Right ventricle myocardium inferior (tissue), 1 donor: ENCODE data around the gene FGGY. TPM values are rescaled to one million over a fixed set of nuclear protein-coding genes. Genes with fewer than 3 reads are reported as not detected.
"Not testable (repeated sequence)": the region's sequence is repeated elsewhere in the genome, so short reads cannot be mapped to it uniquely, and the experiment has no call there.

Experiments used
- ATAC-seq: fragments of 200-7000 bp; cut with Tn5 transposase; one replicate; pipeline ENCODE4 v1.9.1; 2020; ENCODE audit warnings: mild to moderate bottlenecking, moderate library complexity
- DNase-seq: peaks from one replicate; pipeline ENCODE4 v3.0.0; 2021; ENCODE audit errors: missing footprints
- intact Hi-C: fragments of 100-400 bp; cut with DNase I; formaldehyde crosslinking; loops from one replicate; pipeline ENCODE4 v1.11.0; 2022
- total RNA-seq: library from RNA; stranded (reverse); fragmentation: NEBNext Ultra II Directional; extraction: Animal tissue kit (Norgen Biotek cat#: 25700); gene quantifications from one replicate; pipeline ENCODE4 v1.2.1, GENCODE V29; 2021
- donor health status: DM: no; HTN: yes; CAD: no; lungs with severe emphysema.

Gene FGGY
- total RNA-seq, 1 donor from 2014 or later: 28.5 TPM

DNA sequence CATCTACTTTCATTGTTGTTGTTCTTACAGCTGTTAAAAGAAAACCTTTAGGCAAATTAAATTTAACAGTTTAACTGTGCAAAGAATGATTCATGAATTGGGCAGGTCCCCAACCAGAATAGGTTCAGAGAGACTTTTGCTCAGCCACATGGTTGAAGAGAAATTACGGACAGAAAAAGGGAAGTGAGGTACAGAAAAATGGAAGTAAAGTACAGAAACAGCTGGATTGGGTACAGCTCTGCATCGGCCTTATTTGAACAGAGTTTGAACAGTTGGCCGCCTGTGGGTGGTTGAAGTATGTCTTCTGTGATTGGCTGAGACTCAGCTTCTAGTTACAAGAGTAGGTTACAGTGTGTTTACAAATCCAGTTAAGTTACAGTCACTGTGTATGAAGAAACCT lies 210.1 kb downstream of the FGGY start:
- peak; percentile 63 for DNase-seq
- intact Hi-C loops: no loop called here
- peak; percentile 63 for ATAC-seq

DNA sequence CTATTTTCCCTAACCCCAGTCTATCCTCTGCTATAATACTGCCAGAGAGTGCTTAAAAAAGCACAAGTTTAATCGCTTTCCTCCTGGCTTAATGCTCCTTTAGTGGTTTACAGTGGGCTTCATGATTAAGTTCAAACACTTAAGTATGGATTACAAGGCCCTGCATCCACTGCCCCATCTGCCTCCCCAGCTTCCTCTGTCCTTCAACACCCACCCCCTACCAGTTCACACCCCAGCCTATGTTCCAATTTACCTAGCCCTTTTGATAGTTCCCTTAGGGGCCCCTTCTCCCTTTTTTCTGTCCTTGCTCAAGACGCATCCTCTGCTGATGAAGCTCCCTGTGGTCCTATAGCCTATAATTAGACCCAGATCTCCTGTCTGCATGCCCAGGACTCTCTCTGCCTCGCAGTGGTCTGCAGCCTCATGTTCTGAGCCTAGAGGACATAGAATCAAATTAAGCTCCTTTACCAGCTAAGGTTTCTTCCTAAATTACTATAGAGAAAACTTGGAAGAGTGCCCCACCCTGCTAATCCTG lies 212.5 kb downstream of the FGGY start:
- ATAC-seq: no peak
- intact Hi-C loops: no loop called here

DNA sequence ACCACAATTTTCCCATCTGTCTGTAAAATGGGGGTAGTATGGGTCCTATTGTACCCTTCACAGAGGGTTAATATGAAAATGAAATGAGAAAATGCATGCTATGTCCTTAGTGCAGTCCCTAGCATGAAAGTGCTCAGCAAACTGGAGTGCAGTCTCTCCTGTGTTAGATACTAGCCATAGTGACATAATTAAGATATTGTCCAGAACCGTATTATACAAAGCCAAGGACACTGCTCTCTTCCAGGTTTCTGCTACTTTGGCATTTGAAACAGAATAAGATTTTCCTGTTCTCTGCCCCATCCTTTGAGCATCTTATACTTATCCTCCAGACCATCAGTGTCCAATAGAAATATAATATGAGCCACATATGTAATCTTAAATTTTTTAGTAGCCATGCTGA lies 213.4 kb downstream of the FGGY start:
- DNase-seq: no peak
- ATAC-seq: no peak
- intact Hi-C loops: no loop called here

More for the DNA sequence above, 212.5 kb downstream of the FGGY start:
- no peak for DNase-seq

DNA sequence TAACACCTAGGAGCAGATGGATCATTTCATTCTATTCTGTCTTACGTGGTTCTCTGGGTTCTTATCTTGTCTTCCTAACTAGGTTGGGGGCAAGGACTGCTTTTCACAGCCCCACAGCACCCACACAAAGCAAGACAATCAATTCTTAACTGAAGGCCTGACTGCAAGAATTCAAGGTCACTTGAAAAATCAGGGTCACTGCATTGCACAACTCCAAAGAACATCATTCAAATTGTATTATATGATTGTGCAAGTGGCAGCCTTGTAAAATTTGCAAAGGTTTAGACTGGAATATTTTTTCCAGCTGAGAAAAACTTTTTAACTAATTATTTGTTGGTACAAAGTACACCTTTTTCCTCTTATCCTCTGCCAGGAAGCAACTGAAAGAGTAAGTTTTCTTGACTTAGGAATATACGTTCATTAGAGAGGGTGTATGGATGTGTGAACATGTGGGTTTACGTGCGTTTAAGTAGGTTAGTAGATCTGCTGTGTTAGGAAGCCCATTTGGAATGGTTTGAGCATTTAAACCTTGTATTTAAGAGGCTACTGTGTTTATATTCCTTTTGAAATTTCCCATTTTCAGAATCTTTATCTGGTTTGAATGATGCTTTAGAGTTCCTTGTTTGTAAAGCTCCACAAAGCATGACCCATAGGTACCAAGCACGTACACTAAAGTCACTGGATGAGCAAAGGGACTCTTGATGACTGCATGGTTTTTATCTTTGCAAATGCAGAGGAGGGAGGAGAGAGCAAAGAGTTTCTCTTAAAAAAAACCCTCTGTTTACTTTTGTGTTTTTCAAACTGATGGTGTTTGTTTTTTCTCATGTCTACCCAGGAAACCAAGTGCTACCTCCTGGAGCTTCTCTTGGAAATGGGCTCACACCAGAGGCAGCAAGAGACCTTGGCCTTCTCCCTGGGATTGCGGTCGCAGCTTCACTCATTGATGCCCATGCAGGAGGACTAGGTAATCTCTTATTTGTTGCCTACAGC lies 214.9 kb downstream of the FGGY start:
- ATAC-seq (no peak), DNase-seq (no peak)
- intact Hi-C loops: no loop called here

DNA sequence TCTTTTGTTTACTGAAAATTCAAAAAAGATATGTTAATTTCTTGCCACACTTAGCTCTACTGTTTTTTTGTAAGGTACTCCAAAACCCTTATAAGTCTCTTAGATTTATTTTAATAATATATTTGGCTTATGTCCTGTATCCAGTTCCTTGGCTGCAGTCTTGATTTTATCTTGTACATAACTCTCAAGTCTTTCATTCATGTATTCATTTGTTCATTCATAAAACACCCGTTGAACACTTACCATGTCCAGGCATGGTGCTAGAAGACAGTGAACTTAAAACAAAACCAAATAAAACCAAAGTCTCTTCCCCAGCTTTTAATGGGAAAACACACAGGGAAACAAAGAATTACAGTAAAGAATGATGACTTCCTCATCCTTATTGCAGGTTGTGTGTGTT lies 215.8 kb downstream of the FGGY start:
- no peak for ATAC-seq
- intact Hi-C loops: no loop called here
- no peak for DNase-seq

DNA sequence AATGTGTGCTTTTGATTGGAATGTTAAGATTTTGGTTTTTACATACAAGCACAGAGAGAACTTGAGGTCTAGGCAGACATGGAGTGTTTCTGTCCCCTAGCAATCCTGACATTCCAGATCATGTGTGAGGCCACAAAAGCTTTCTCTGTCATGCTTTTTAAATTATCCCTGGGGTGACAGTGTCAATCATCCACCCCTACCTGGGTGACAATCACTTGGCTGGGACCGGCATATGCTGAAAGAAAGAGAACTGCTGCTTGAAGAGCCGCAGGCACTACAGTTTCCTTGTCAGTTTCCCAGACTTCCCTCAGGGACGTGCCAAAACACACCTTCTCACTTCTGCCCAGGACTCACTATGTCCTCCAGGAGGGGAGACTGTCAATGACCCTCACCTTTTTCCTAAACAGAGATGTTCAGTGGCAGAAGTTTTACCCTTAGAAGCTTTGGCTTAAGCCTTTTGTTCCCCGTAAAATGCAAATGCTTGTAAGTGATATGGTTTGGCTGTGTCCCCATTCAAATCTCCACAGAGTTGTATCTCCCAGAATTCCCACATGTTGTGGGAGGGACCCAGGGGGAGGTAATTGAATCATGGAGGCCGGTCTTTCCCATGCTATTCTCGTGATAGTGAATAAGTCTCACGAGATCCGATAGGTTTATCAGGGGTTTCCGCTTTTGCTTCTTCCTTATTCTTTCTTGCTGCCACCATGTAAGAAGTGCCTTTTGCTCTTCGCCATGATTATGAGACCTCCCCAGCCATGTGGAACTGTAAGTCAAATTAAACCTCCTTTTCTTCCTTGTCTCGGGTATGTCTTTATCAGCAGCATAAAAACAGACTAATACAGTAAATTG lies 217.4 kb downstream of the FGGY start:
- DNase-seq (no peak), ATAC-seq (no peak)
- intact Hi-C loops: no loop called here

DNA sequence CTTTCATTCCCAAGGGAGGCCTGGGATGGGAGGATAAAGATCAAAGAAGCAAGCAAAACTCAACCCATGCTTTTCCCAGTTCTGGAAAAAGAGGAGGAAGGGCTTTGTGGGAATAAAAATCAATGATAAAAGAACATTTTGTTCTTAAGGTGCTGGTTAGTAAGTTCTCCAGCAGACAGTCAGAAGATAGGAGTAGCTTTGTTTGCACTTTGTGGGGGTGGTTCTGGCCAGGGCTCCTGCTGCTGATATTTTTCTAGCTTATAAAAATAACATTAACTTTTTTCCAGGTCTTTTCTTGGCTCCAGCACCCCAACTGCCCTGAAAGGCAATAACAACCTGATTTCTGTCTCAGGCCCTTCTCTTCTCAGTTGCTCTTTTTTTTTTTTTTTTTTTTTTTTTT lies 220.0 kb downstream of the FGGY start:
- intact Hi-C loops: no loop called here
- no peak for ATAC-seq
- DNase-seq: no peak

DNA sequence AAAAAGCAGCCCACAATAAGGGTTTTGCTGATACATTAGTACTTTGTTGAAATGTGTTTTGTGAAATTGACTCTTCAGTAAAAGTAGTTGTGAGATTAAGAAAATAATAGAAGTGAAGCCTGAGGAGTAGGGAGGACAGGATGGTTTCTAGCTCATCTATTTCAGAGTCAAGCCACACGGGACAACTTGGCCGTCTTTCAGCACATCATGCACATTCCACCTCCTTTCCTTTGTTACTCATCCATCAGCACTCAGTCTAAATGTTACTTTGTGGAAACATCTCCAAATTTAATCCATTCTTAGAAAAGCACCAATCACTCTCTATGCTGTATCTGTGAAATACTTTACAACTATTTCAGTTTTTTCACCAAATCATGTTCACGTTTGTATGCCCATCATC lies 223.3 kb downstream of the FGGY start:
- intact Hi-C loops: no loop called here
- no peak for ATAC-seq
- DNase-seq: no peak

DNA sequence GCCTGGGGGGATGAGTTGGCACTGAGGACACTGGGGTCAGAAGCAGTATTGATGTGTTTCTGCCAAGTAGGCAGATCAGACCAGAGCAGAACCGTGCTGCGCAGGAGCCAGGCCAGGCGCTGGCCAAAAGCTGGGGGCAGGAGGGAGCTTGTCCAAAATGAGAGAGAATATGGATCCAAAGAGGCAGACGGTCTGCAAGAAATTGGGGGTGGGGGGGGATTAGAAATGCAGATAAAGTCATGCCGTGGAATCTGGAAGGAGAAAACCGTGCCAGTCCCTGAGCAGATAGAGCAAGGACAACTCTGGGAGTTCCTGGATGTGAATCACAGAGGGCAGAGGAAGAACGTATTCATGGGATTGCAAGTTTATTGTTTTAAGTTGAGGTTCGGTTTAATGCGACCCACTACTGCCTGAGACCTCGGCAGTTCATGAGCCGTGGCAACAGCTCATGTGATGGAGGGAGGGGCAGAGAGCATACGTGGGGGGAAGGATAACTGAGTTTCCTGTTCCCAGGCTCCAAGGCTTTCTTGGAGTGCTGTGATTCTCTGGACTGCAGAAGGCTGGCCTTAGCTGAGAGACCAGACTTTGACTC lies 224.0 kb downstream of the FGGY start:
- ATAC-seq: peak; percentile 68
- intact Hi-C loops: no loop called here
- DNase-seq: peak; percentile 54

DNA sequence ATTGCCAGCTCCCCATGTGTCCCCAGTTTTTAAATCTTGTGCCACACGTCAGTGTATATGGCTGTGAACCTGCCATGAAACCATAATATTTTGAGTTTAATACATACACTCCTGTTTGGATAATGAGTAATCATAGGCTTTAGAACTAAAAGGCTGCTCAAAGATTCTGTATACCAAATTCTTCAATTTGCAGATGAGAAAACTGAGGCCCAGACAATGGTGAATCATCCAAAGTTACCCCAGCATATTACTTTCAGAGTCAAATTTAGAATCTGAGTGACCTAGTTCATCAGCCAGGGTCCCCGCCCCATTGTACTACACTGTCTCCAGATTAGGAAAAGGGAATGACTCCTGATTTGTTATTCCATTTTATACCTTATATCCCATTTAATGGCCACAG lies 224.6 kb downstream of the FGGY start:
- intact Hi-C loops: no loop called here
- DNase-seq (no peak), ATAC-seq (no peak)

DNA sequence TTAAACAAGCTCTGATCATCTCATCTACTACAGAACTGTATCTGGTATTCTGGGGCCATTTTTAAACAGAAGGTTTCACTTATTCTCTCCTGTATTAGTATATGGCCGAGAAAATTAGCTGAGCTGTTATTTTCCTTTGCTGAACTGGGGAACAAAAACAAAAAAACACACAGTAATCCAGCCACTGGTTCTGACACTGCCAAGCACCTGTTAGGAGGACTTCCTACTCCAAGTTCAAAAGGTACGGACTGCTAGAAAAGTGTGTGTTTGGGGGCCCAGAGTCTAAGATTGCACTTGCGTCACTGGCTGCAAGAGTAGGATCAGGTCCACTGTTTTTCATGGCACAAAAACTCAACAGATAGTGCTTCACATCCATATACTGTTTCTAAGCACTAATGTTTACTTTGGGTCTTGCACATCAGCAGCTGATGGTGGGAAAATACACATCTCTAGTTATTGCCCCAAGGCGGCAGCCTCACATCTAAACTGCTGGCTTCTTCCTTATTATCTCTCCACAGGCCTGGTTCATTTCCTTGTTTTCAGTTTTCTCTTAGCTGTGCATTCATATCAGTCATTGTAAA lies 226.1 kb downstream of the FGGY start:
- ATAC-seq (no peak), DNase-seq (no peak)
- intact Hi-C loops: no loop called here

DNA sequence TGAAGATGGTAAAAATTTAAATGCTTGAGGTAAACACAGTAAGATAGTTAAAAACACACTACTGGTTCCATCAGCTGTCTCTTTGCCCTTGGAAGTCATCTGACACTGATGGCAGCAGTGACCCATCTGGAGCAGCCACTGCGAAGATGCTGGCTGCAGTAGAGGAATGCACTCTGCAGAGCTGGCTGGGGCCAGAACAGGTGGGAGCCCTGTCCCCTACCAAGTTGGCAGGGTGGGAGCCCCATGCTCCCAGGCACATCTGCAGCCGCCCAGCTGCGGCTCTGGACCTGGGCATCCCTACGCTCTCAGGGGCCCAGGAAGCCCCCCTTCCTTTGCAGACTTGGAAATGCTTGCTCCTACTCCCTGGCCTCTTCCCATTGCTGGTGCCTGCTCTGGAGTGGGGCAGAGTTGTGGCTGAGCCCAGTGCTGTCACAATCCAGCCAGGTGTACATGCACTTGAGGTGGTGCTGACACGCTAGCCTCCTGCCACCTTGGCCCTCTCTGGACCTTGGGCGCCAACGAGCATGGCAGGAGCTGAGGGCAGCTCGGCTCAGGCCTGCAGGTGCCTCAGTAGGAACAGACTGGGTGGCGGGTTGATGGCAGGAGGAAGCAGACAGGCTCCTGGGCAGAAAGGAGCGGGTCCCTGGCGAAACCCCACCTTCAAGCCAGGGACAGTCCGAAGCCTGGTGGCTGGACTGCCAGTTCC lies 227.0 kb downstream of the FGGY start:
- ATAC-seq: no peak
- intact Hi-C loops: no loop called here

DNA sequence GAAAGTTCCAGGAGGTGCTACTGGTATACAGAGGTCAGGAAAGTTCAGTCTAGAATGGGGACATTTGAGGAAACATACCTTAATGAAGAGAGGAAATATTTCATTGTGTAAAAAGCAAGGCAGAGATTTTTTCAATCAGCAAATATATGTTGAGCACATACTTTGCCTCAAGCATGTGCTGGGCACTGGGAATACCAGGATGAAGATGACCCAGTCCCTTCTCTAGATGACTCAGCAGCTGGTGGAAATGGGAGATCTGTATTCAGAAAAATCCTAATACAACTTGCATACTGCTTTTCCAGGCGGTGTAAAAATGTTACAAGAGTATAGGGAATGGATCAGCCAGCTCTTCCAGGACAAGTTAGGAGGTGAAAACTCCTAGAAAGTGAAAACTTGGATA lies 229.3 kb downstream of the FGGY start:
- intact Hi-C loops: no loop called here
- no peak for DNase-seq
- ATAC-seq: no peak

More for the DNA sequence above, 227.0 kb downstream of the FGGY start:
- no peak for DNase-seq

DNA sequence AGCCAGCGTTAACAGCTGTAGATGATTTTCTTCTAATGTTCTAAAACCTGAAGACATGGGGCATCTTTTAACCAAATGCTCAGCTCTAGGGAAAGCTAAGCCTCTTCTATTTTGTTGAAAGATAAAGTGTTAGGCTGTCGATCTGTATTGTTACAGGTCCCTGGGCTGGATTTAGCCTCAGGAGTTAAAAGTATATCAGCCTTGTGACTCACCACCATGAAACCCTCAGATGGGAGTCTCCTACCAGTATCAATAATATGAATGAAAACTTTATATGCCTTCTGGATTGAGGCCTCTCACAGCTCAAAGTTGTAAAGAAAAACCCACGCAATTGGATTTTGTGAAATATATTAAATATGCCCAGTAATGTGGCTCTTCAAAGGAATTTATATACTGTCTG lies 231.6 kb downstream of the FGGY start:
- intact Hi-C loops: no loop called here
- no peak for DNase-seq
- no peak for ATAC-seq

DNA sequence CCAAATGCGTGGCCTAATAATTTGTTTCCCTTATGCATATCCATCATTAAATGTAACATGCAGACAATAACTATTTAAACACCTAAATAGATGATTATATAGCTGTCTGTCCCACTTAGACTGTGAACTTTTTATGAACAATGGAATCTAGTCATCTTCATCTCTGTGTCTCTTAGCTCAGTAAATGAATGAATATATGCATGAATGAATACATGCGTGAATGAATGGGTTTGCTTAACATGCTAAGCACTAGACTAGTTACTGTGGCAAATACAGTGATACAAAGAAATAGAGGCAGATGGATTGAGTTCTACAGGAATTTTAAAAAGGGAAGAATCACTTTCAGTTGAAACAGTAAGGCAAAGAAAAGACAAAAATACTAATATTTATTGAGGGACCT lies 232.0 kb downstream of the FGGY start:
- intact Hi-C loops: no loop called here

DNA sequence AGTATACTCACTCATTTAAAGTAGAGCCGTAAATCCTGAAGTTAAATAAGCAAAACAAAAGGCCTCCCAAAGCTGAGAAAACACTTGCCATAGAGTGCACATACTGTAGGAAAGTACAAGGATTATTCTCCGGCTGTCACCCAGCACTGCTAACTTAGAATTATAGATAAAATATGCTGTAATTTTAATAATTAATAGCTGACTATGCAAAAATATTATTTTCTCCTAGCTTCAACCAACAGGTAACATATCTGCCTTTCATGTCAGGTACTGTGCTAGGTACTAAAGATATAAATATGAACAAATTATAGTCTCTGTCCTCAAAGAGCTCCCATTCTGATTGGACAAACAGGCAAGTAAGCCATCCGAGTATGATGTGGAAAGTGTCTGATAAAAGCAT lies 233.2 kb downstream of the FGGY start:
- DNase-seq (no peak), ATAC-seq (no peak)
- intact Hi-C loops: no loop called here

More for the DNA sequence above, 232.0 kb downstream of the FGGY start:
- no peak for DNase-seq
- ATAC-seq: no peak

DNA sequence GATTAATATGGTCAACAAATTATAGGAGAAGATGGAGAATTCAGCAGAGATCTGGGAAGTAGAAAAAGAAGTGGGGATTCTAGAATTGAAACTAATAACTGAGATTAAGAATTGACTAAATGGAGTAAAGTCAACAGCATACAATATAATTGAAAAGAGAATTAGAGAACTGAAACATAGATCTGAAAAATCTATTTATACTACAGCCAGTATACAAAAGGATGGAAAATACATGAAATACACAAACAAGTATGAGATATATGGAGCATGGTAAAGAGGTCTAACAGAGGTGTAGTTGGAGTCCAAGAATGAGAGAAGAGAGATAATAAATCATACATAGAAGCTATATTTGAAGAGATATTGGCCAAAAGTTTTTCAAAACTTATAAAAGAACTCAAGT lies 235.2 kb downstream of the FGGY start:
- intact Hi-C loops: no loop called here
- no peak for DNase-seq
- ATAC-seq: no peak

DNA sequence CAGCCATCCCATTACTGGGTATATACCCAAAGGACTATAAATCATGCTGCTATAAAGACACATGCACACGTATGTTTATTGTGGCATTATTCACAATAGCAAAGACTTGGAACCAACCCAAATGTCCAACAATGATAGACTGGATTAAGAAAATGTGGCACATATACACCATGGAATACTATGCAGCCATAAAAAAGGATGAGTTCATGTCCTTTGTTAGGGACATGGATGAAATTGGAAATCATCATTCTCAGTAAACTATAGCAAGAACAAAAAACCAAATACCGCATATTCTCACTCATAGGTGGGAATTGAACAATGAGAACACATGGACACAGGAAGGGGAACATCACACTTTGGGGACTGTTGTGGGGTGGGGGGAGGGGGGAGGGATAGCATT lies 241.6 kb downstream of the FGGY start:
- intact Hi-C loops, DNase-seq, ATAC-seq: not testable (repeated sequence)
